ENCODE data around the gene CBX5. TPM values are rescaled to one million over a fixed set of nuclear protein-coding genes. Genes with fewer than 3 reads are reported as not detected.

CBX5 gene
- total RNA-seq, 2 donors from 2014 or later, result 230 to 341 TPM

DNA sequence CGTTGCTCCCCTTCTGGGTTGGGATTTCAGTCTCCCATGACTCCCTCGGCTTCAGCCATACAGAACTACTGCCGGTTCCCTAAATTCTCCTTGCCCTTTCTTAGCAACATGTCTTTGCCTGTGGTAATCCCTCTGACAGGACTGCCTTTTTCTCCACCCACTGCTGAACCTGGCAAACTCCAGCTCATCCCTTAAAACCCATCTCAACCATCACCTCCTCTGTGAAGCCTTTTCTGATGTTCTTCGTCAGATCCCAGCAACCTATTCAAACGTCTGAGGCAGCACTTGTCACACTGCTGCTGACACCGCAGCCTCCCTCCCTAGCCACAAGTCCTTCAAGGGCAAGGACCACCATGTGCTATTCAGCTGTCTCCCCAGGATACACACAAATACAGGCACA lies 80.9 kb downstream of the CBX5 start:
- WGBS, 2 experiments (ENCODE audit: insufficient coverage in 1 of 2, insufficient read length in 1 of 2), result 68 to 78% methylated on average over 6 of the region's 6 CpGs

DNA sequence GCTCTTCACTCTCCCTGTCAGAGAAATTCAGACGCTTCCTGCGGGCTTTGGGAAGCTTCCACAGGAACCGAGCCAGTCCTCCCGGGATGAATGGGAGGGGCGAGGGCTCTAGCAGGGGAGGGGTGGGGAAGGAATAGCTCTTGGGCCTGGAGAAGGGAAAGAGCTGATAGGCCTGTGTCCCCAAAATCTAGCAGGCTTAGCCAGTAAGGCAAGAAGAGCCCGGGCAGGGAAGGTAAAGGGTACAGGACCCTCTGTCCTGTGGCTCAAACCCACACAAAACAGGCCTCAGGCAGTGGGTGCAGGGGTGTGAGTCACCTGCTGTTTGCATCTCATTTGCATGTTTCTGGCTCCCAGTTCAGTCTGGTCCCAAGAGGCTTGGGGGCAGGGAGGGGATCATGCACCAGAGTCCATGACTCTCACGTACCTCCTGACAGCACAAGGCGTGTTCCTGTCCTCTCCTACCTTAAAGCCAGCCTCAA lies 82.5 kb downstream of the CBX5 start:
- H3K4me3 ChIP-seq (ENCODE audit: low read length), result no peak overlapping the region
- no peak overlapping the region for H3K27ac Mint-ChIP-seq
- H3K9ac ChIP-seq (ENCODE audit: extremely low read depth, low read length, poor library complexity, severe bottlenecking), result no peak overlapping the region
- WGBS, 2 experiments (ENCODE audit: insufficient coverage in 1 of 2, insufficient read length in 1 of 2), result 50 to 83% methylated on average over 2 to 8 of the region's 8 CpGs
- TF ChIP-seq, protein P1, sequence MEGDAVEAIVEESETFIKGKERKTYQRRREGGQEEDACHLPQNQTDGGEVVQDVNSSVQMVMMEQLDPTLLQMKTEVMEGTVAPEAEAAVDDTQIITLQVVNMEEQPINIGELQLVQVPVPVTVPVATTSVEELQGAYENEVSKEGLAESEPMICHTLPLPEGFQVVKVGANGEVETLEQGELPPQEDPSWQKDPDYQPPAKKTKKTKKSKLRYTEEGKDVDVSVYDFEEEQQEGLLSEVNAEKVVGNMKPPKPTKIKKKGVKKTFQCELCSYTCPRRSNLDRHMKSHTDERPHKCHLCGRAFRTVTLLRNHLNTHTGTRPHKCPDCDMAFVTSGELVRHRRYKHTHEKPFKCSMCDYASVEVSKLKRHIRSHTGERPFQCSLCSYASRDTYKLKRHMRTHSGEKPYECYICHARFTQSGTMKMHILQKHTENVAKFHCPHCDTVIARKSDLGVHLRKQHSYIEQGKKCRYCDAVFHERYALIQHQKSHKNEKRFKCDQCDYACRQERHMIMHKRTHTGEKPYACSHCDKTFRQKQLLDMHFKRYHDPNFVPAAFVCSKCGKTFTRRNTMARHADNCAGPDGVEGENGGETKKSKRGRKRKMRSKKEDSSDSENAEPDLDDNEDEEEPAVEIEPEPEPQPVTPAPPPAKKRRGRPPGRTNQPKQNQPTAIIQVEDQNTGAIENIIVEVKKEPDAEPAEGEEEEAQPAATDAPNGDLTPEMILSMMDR (conservative IDR thresholded peaks at IDR 0.05), result no peak
- no peaks in the 10 kb centered on the region for H3K4me1 ChIP-seq (ENCODE audit: control insufficient read depth, insufficient read depth, low read length)
- no peaks in the 10 kb centered on the region for H3K9me3 Mint-ChIP-seq
- H3K27ac ChIP-seq (ENCODE audit: low read depth, low read length), result no peak overlapping the region
- H3K4me1 Mint-ChIP-seq, result no peaks in the 10 kb centered on the region
- H3K36me3 Mint-ChIP-seq (ENCODE audit: low read depth), result no peaks in the 10 kb centered on the region
- H3K36me3 ChIP-seq (ENCODE audit: control insufficient read depth, insufficient read depth, low read length), result no peaks in the 10 kb centered on the region
- DNase-seq, result peak; percentile 78
- peaks cover 87% of the 10 kb centered on the region for H3K27me3 ChIP-seq (ENCODE audit: control insufficient read depth, insufficient read depth, low read length, poor library complexity, severe bottlenecking)
- H3K27me3 Mint-ChIP-seq (ENCODE audit: insufficient read depth), result peaks cover 100% of the 10 kb centered on the region
- H3K9me3 ChIP-seq (ENCODE audit: control insufficient read depth, low read length), result no peaks in the 10 kb centered on the region
- H3K4me3 Mint-ChIP-seq, result no peak overlapping the region

More for the DNA sequence above, 80.9 kb downstream of the CBX5 start:
- Histone ChIP-seq H3K9ac (ENCODE audit: extremely low read depth, low read length, poor library complexity, severe bottlenecking) (no peak overlapping the region), H3K27me3 (ENCODE audit: control insufficient read depth, insufficient read depth, low read length, poor library complexity, severe bottlenecking) (peaks cover 83% of the 10 kb centered on the region), H3K27ac (ENCODE audit: low read depth, low read length) (no peak overlapping the region), H3K4me1 (ENCODE audit: control insufficient read depth, insufficient read depth, low read length) (no peaks in the 10 kb centered on the region), H3K36me3 (ENCODE audit: control insufficient read depth, insufficient read depth, low read length) (no peaks in the 10 kb centered on the region), H3K9me3 (ENCODE audit: control insufficient read depth, low read length) (no peaks in the 10 kb centered on the region), H3K4me3 (ENCODE audit: low read length) (no peak overlapping the region)
- no peaks in the 10 kb centered on the region for H3K9me3 Mint-ChIP-seq
- no peaks in the 10 kb centered on the region for H3K36me3 Mint-ChIP-seq (ENCODE audit: low read depth)
- DNase-seq, result no peak
- H3K27me3 Mint-ChIP-seq (ENCODE audit: insufficient read depth), result peaks cover 100% of the 10 kb centered on the region
- no peak overlapping the region for H3K4me3 Mint-ChIP-seq
- no peaks in the 10 kb centered on the region for H3K4me1 Mint-ChIP-seq
- TF ChIP-seq, protein P1 (conservative IDR thresholded peaks at IDR 0.05), result no peak
- H3K27ac Mint-ChIP-seq, result no peak overlapping the region

DNA sequence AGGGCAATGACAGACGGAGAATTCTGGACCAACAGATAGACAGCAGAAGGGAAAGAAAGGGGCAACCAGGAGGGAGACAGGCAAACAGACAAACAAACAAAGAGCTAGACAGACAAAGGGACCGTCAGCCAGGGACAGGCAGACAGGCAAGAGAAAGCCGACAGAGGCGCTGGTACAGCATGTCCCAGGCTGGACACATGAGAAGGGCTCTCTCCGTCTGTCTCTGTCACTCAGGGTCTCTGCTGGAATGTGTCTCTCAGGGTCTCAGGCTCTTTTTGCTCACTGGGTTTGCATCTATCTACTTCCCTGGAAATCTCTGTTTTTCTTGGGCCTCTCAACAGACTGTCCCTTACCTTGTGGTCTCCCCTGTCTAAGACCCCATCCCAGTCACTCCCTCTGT lies 82.9 kb downstream of the CBX5 start:
- H3K9me3 ChIP-seq (ENCODE audit: control insufficient read depth, low read length), result no peaks in the 10 kb centered on the region
- no peaks in the 10 kb centered on the region for H3K4me1 Mint-ChIP-seq
- DNase-seq, result peak; percentile 68
- no peak overlapping the region for H3K9ac ChIP-seq (ENCODE audit: extremely low read depth, low read length, poor library complexity, severe bottlenecking)
- no peaks in the 10 kb centered on the region for H3K9me3 Mint-ChIP-seq
- H3K27ac ChIP-seq (ENCODE audit: low read depth, low read length), result no peak overlapping the region
- WGBS, 2 experiments (ENCODE audit: insufficient coverage in 1 of 2, insufficient read length in 1 of 2), result 46 to 71% methylated on average over 5 of the region's 5 CpGs
- H3K36me3 Mint-ChIP-seq (ENCODE audit: low read depth), result no peaks in the 10 kb centered on the region
- no peaks in the 10 kb centered on the region for H3K36me3 ChIP-seq (ENCODE audit: control insufficient read depth, insufficient read depth, low read length)
- H3K27me3 ChIP-seq (ENCODE audit: control insufficient read depth, insufficient read depth, low read length, poor library complexity, severe bottlenecking), result peaks cover 87% of the 10 kb centered on the region
- no peak overlapping the region for H3K4me3 ChIP-seq (ENCODE audit: low read length)
- peaks cover 100% of the 10 kb centered on the region for H3K27me3 Mint-ChIP-seq (ENCODE audit: insufficient read depth)
- no peak overlapping the region for H3K4me3 Mint-ChIP-seq
- TF ChIP-seq, protein P1 (conservative IDR thresholded peaks at IDR 0.05), result no peak
- no peak overlapping the region for H3K27ac Mint-ChIP-seq
- no peaks in the 10 kb centered on the region for H3K4me1 ChIP-seq (ENCODE audit: control insufficient read depth, insufficient read depth, low read length)
